T-helper 9 cell (primary cell): ENCODE results near the gene CCL19.
A peak's percentile ranks its signal among the peaks of the same experiment; 100 is the strongest.

ENCODE experiments used
- DNase-seq: peaks from one replicate; pipeline ENCODE4 v3.0.0-alpha.2; 2020

The CCL19 gene

GRCh38 chr9:34693560-34693959 is 2.5 kb upstream of the CCL19 start:
- no peak for DNase-seq

GRCh38 chr9:34691936-34692315 is 850 bp upstream of the CCL19 start:
- DNase-seq = no peak

GRCh38 chr9:34689512-34689911 is 1.6 kb downstream of the CCL19 start:
- DNase-seq = no peak

- no peak for DNase-seq
Measured at GRCh38 chr9:34689116-34689470, 2.0 kb downstream of the CCL19 start.

GRCh38 chr9:34688329-34689115 is 2.6 kb downstream of the CCL19 start:
- no peak for DNase-seq

- no peak for DNase-seq
Measured at GRCh38 chr9:34687276-34688030, 3.6 kb downstream of the CCL19 start.

- no peak for DNase-seq
Measured at GRCh38 chr9:34686732-34687131, 4.3 kb downstream of the CCL19 start.

- DNase-seq = no peak
Measured at GRCh38 chr9:34686231-34686630, 4.8 kb downstream of the CCL19 start.

- no peak for DNase-seq
Measured at GRCh38 chr9:34685591-34685990, 5.5 kb downstream of the CCL19 start.

GRCh38 chr9:34684816-34685215 is 6.3 kb downstream of the CCL19 start:
- no peak for DNase-seq

- DNase-seq = no peak
Measured at GRCh38 chr9:34684145-34684544, 6.9 kb downstream of the CCL19 start.

- no peak for DNase-seq
Measured at GRCh38 chr9:34675869-34676268, 15.2 kb downstream of the CCL19 start.

GRCh38 chr9:34675048-34675714 is 15.9 kb downstream of the CCL19 start:
- peak; percentile 32 for DNase-seq

GRCh38 chr9:34674440-34674839 is 16.6 kb downstream of the CCL19 start:
- DNase-seq = no peak

GRCh38 chr9:34671307-34671706 is 19.8 kb downstream of the CCL19 start:
- no peak for DNase-seq

GRCh38 chr9:34669809-34670562 is 21.1 kb downstream of the CCL19 start:
- DNase-seq = no peak

- DNase-seq = peak; percentile 88
Measured at GRCh38 chr9:34665381-34666250, 25.5 kb downstream of the CCL19 start.

GRCh38 chr9:34665067-34665380 is 26.1 kb downstream of the CCL19 start:
- DNase-seq = no peak

- DNase-seq = peak; percentile 69
Measured at GRCh38 chr9:34664281-34665066, 26.6 kb downstream of the CCL19 start.

GRCh38 chr9:34663303-34663605 is 27.8 kb downstream of the CCL19 start:
- DNase-seq = peak; percentile 16

- DNase-seq = no peak
Measured at GRCh38 chr9:34662526-34663302, 28.4 kb downstream of the CCL19 start, which contains the start of gene CCL27. CCL27 (minus strand) TSS chr9:34662657; CDS start chr9:34662633, 24 bp downstream.
